ENCODE data around the gene C3orf49.

C3orf49 gene

DNA sequence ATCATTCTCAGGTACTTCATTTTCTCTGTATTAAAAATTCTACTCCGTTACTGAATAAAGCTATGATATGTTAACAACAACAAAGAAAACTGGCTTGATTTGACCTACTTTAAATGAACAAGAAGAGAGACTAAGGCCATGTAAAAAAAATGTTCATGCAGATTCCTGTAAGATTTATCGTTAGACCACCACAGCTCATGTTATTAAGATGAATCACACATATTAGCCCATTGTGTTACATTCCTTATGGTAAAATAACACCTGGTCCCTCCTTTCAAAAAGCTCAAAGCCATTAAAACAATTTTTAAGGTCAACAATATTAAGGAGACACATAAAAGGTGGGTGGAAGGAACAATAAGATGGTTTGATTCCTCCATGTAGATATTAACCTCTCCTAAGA is 38.2 kb downstream of the C3orf49 start:
- no peak for TF ChIP-seq MYC (IDR thresholded peaks at IDR 0.05; ENCODE audit: low read depth, low read length)
- no peak overlapping the region for H3K4me3 ChIP-seq (ENCODE audit: low read depth, low read length)
- DNase-seq (ENCODE audit: low read depth): no peak

DNA sequence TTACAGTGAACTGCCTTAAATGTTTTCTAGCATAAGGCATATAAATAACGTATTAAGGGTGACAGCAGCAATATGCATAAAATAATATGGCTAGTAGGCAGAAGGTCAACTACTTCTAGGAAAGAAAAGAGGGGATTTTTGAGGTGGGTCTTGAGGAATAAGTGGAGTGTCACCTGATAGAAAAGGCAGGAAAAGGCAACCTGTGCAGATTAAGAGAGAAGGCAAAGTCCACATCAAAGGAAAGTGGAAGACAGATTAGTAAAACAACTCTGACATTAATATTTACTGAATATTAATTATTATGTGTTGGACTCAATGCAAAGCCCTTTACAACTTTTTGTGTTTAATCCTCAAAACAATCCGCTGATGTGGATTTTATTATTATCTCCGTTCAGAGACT is 41.7 kb downstream of the C3orf49 start:
- DNase-seq (ENCODE audit: low read depth): no peak
- TF ChIP-seq POLR2A (IDR thresholded peaks at IDR 0.05; ENCODE audit: extremely low read depth, insufficient read length) (no peak), MYC (IDR thresholded peaks at IDR 0.05; ENCODE audit: low read depth, low read length) (no peak)
- TF ChIP-seq, protein P1, sequence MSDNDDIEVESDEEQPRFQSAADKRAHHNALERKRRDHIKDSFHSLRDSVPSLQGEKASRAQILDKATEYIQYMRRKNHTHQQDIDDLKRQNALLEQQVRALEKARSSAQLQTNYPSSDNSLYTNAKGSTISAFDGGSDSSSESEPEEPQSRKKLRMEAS (IDR thresholded peaks at IDR 0.05; ENCODE audit: low read depth, low read length): no peak
- TF ChIP-seq, protein P2, sequence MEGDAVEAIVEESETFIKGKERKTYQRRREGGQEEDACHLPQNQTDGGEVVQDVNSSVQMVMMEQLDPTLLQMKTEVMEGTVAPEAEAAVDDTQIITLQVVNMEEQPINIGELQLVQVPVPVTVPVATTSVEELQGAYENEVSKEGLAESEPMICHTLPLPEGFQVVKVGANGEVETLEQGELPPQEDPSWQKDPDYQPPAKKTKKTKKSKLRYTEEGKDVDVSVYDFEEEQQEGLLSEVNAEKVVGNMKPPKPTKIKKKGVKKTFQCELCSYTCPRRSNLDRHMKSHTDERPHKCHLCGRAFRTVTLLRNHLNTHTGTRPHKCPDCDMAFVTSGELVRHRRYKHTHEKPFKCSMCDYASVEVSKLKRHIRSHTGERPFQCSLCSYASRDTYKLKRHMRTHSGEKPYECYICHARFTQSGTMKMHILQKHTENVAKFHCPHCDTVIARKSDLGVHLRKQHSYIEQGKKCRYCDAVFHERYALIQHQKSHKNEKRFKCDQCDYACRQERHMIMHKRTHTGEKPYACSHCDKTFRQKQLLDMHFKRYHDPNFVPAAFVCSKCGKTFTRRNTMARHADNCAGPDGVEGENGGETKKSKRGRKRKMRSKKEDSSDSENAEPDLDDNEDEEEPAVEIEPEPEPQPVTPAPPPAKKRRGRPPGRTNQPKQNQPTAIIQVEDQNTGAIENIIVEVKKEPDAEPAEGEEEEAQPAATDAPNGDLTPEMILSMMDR (IDR thresholded peaks at IDR 0.05; ENCODE audit: low read depth, low read length): no peak
- no peak overlapping the region for H3K4me3 ChIP-seq (ENCODE audit: low read depth, low read length)

DNA sequence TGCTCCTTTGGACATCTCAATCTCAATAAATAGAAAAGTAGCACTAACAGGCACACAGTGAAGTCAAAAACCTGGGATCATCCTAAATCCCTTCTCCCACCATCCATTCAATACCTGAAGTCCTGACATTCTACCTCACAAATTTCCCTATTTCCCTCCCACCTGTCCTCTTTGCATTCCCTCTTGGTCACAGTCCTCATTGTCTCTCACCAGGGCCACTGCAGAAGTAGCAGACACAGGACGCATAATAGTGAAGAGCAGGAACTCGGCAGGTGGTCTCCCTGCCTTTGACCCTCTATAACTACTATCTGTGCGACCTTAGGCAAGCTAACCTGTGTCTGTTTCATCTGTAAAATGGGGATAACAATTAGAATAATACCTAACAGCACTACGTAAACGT is 42.2 kb downstream of the C3orf49 start:
- no peak for DNase-seq (ENCODE audit: low read depth)
- TF ChIP-seq, protein P1 (IDR thresholded peaks at IDR 0.05; ENCODE audit: low read depth, low read length): no peak
- TF ChIP-seq POLR2A (IDR thresholded peaks at IDR 0.05; ENCODE audit: extremely low read depth, insufficient read length) (no peak), MYC (IDR thresholded peaks at IDR 0.05; ENCODE audit: low read depth, low read length) (no peak)
- TF ChIP-seq, protein P2 (IDR thresholded peaks at IDR 0.05; ENCODE audit: low read depth, low read length): no peak
- H3K4me3 ChIP-seq (ENCODE audit: low read depth, low read length): no peak overlapping the region

DNA sequence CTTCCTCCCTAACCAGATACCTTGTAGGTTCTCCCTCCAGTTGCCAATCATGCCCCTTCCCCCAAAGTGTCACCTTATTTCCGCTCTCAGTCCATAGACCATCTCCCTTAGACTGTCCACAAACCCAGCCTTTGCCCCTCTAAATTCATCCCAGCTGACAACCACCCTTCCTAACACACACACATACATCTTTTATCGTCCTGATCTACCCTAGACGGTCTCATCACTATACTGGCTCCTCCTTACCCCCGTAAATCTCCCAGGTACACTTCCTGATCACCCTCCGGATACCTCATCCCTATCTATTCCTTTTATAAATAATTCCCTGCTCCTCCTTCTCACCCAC is 43.7 kb downstream of the C3orf49 start:
- peak overlapping the region; percentile 88 for H3K4me3 ChIP-seq (ENCODE audit: low read depth, low read length)
- TF ChIP-seq, protein P2 (IDR thresholded peaks at IDR 0.05; ENCODE audit: low read depth, low read length): no peak
- TF ChIP-seq, protein P1 (IDR thresholded peaks at IDR 0.05; ENCODE audit: low read depth, low read length): no peak
- TF ChIP-seq MYC (IDR thresholded peaks at IDR 0.05; ENCODE audit: low read depth, low read length) (no peak), POLR2A (IDR thresholded peaks at IDR 0.05; ENCODE audit: extremely low read depth, insufficient read length) (no peak)
- DNase-seq (ENCODE audit: low read depth): peak; percentile 14

DNA sequence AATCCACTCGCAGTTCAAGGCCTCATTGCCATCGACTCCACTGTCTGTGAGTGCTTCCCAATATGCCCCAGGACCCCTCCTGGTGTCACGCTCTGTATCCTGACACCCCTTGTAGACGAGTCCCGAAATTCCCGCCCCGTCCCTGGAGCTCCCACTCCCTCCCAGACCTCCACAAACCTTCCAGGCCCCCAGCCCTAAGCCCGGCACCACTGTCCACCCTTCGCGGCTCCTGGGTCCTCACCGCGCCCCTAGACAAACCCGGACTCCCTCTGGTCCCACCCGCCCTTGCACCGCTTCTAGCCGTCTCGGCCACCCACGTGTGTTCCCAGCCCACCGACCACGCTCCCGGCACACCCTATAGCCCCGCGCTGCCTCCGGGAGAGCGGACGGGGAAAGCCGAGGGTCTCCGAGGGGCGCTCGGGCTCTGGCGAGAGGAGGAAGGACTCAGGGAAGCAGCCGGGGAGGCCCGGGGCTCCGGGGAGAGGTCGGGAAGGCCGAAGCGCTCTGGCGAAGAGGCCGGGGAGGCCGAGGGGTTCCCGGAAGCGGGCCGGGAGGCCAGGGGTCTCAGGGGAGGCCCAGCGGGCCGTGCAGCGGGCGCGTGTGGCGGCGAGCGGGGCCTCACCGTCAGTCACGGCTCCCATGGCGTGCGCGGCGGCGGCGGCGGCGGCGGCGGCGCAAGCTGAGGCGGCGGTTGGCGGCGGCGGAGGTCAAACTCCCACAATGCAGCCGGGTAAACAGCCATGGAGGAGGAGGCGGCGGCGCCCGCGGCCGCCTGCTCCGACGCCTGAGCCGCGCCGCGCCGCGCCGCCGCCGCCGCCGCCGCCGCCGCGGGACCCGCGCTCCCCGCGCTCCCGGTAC is 44.3 kb downstream of the C3orf49 start, which contains the start of the genes ATXN7 and THOC7:
Gene ATXN7, plus strand, starts transcription at position 718 of the 858 bp plus-strand sequence. CDS start 48,732 bp downstream, outside the sequence.
Gene THOC7, minus strand, starts transcription at position 656 of the 858 bp plus-strand sequence. Its CDS starts 15 bp downstream, at position 641.
- TF ChIP-seq POLR2A (IDR thresholded peaks at IDR 0.05; ENCODE audit: extremely low read depth, insufficient read length) (peak; percentile 34), MYC (IDR thresholded peaks at IDR 0.05; ENCODE audit: low read depth, low read length) (0 out of 2 replicates have a peak, but pooled peaks have one; percentile 24)
- TF ChIP-seq, protein P2 (IDR thresholded peaks at IDR 0.05; ENCODE audit: low read depth, low read length): no peak
- TF ChIP-seq, protein P1 (IDR thresholded peaks at IDR 0.05; ENCODE audit: low read depth, low read length): peak; percentile 38
- peak; percentile 72 for DNase-seq (ENCODE audit: low read depth)
- peak within 1 kb of the TSS; percentile 91 for H3K4me3 ChIP-seq (ENCODE audit: low read depth, low read length)

Data from NB4 (cell line).